ENCODE measurements around the gene APC2.
"Not testable (repeated sequence)": the region's sequence is repeated elsewhere in the genome, so short reads cannot be mapped to it uniquely, and the experiment has no call there.

Gene APC2

DNA sequence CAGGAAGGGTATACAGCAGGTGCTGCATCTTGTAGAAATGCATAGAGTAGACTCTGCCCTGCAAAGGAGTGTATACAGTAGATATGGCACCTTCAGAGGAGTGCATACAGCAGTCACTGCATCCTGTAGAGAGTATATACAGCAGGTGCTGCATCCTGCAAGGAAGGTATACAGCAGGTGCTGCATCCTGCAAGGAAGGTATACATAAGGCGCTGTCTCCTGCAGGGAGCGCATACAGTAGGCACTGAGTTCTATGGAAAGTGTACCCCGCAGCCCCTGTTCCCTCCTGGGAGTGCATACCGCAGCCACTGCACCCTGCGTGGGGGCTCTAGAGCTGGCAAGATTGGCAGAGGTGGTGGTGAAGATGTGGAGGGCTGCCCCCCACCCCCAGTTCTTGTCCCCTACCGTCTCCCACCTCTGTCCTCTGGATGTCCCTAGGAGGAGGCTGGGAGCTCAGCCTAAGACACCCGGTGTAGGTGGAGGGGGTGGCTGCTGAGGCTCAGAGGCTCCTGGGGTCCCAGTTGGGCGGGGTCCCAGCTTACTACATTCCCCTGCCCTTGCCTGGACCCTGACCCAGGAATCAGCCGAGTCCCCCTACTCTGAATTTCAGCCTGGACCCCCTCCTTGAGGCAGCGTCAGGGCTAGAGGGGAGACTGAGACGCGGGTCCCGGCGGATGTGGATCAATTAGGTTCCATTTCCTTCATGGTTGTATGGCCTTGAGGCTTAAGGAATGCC, 65.2 kb downstream of the APC2 start:
- DNase-seq, result no peak

DNA sequence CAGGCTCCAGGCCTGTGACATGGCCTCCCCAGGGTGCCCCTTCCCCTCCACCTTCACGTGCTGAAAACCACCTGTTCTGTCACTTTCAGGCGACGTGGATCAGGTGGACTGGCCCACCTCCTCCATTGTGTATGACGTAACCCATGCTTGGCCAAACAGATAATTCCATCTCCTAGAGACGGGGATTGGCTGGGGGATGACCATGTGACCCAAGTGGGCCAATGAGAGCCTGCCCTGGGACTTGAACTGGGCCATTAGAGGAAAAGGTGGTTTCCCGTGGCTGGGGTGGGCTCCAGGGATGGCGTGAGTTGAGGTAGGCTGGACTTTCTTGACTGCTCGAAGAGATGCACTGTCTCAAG, 66.5 kb downstream of the APC2 start:
- DNase-seq, result no peak

DNA sequence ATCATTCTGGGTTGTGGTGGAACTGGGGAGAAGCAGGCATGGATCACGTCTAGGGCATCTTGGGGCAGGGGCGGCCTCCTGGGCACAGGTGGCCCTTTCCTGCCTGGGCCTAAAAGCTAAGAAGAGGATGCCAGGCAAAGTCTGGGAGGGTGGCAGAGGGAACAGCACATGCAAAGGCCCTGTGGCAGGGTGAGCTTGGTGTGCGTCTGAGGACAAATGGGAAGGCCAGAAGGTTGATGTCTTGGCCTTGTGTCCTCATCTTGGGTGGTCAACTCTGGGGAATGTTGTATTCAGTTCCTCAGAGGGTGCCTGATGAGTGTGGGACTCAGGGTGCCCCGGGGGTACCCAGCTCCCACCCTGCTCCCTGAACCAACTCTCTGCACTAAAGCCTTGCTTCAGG, 68.5 kb downstream of the APC2 start:
- no peak for DNase-seq

DNA sequence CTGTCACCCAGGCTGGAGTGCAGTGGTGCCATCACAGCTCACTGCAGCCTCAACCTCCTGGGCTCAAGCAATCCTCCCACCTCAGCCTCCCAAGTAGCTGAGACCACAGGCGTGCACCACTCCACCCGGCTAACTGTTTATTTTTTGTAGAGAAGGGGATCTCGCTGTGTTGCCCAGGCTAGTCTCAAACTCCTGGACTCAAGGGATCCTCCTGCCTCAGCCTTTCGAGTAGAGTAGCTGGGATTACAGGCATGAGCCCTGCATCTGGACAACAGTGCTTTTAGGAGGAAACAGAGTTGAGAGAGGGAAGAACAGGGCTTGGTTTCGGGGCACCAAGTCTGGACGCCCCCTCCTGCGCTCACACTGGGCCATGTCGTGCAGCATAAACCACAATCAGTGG, 69.9 kb downstream of the APC2 start:
- DNase-seq, result not testable (repeated sequence)

DNA sequence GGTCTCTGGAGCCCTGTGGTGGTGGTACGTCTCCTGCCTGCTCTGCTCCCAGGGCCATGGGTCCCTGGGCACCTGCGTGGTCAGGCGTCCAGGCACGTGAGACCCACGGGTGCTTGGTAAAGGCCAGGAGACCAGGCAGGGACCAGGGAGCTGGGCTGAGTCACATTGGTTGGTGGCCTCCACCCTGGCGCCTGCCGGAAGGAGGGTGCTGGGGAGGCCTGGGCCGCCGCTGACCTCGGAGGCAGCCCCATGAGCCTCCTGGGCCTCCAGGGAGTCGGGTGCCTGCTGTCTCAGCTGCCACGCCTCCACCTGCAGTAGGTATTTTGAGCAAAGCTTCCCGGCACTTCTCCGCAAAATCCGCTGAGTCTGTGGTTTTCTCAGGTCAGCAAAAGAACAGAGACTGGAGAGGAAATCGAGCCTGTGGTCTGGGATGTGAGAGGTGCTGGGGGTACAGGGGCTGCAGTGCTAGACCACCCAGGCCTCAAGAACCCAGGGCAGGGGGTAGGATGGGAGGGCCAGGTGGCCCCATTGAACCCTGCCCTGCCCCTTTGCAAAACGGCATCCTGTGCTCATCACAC, 70.4 kb downstream of the APC2 start:
- DNase-seq, result no peak

DNA sequence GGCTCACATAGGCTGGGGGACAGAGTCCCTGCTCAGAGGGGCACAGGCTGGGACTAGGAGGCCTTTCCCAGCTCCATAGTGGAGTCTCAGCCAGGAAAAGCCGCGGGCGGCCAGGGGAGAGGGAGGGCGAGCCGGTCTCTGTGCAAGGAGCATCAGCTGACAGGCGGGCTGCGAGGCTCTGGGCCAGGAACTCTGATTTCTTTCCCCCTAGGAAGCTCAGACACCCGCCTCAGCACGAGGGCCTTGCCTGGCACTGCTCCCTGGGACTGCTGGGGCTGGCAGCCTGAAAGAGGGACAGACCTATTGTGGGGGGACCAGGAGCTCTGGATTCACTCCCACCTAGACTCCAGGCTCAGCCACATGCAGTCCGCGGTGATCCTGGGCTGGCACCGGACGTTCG, 71.7 kb downstream of the APC2 start:
- DNase-seq, result no peak

DNA sequence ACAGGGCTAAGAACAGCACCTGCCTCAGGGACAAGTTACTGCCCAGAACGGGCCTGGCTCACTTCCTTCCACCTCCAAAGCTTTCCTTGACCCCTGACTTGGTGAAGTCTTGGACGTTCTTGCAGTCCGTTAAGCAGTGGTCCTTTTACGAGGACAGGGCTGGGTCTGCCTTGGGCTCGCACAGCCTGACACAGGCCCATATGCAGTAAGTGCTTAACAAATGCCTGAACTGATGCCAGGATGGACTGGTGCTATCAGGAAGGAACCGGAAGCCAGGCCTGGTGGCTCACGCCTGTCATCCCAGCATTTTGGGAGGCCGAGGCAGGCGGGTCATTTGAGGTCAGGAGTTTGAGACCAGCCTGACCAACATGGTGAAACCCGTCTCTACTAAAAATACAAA, 72.1 kb downstream of the APC2 start:
- no peak for DNase-seq

DNA sequence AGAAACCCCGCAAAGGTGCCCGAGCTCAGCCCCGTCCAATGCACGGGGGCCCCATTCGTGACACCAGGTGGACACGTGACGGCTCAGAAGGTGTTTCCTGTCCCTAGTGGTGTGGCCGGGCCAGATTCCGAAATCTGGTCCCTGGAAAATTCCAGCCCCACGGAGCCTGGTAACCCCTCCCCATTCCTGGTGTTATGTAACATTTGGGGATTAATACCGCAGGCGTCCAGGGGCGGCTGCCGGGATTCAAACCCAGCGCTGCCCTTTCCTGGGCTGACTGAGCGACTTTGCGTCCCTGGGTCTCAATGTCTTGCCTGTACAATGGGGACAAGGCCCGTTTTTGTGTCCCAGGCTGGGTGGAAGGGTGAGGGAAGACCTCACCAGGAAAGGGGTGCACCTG, 72.9 kb downstream of the APC2 start:
- DNase-seq, result no peak

All from EL (cell line).